ENCODE data around the gene ZNF394. TPM values are rescaled to one million over a fixed set of nuclear protein-coding genes. Genes with fewer than 3 reads are reported as not detected.

The ZNF394 gene
- total and polyA plus RNA-seq, 8 donors = 15.7 to 177 (median 24.3) TPM

GRCh38 chr7:99493823-99494222 is 6.3 kb downstream of the ZNF394 start:
- Histone ChIP-seq H3K4me1 (peaks cover 8 to 28% (median 17%) of the 10 kb centered on the region in 4 donors), H3K27ac (no peak overlapping the region), H3K27me3 (no peaks in the 10 kb centered on the region), H3K36me3 (peaks cover 36 to 79% (median 77%) of the 10 kb centered on the region in 4 donors), H3K4me3 (no peak overlapping the region), H3K9me3 (peaks cover 10 to 36% (median 26%) of the 10 kb centered on the region in 4 donors)
- 96 to 99% (median 98%) methylated on average over 6 of the region's 6 CpGs for WGBS, 5 donors
- intact Hi-C loops (cut with DNase I; ENCODE audit: low total_unique reads) = no loop called here
- TF ChIP-seq EP300 (IDR thresholded peaks at IDR 0.05) (no peak), CTCF (IDR thresholded peaks at IDR 0.05) (no peak), POLR2AphosphoS5 (IDR thresholded peaks at IDR 0.05) (no peak), POLR2A (IDR thresholded peaks at IDR 0.05) (no peak)
- no peak for DNase-seq

- TF ChIP-seq POLR2AphosphoS5 (IDR thresholded peaks at IDR 0.05) (no peak), EP300 (IDR thresholded peaks at IDR 0.05) (no peak), CTCF (IDR thresholded peaks at IDR 0.05) (no peak), POLR2A (IDR thresholded peaks at IDR 0.05) (no peak)
- H3K27me3 ChIP-seq = no peaks in the 10 kb centered on the region
- no peaks in the 10 kb centered on the region for H3K4me1 ChIP-seq
- DNase-seq = no peak
- peaks cover 10 to 30% (median 26%) of the 10 kb centered on the region in 4 donors for H3K9me3 ChIP-seq
- H3K4me3 ChIP-seq = no peak overlapping the region
- no peak overlapping the region for H3K27ac ChIP-seq
- 62 to 77% (median 74%) methylated on average over 3 of the region's 3 CpGs for WGBS, 5 donors
- peaks cover 29 to 67% (median 60%) of the 10 kb centered on the region in 4 donors for H3K36me3 ChIP-seq
- intact Hi-C loops (cut with DNase I; ENCODE audit: low total_unique reads) = no loop called here
These were observed 9.2 kb downstream of the ZNF394 start for GRCh38 chr7:99490878-99491277.

GRCh38 chr7:99489235-99489634 is 10.8 kb downstream of the ZNF394 start:
- peaks cover 21 to 67% (median 53%) of the 10 kb centered on the region in 4 donors for H3K36me3 ChIP-seq
- peaks cover 9 to 17% (median 14%) of the 10 kb centered on the region in 4 donors for H3K9me3 ChIP-seq
- TF ChIP-seq CTCF (IDR thresholded peaks at IDR 0.05) (no peak), EP300 (IDR thresholded peaks at IDR 0.05) (no peak), POLR2A (IDR thresholded peaks at IDR 0.05) (no peak), POLR2AphosphoS5 (IDR thresholded peaks at IDR 0.05) (no peak)
- DNase-seq = no peak
- WGBS, 5 donors = 45 to 75% (median 56%) methylated on average over 4 of the region's 4 CpGs
- no peaks in the 10 kb centered on the region for H3K4me1 ChIP-seq
- H3K27ac ChIP-seq = no peak overlapping the region
- no peak overlapping the region for H3K4me3 ChIP-seq
- H3K27me3 ChIP-seq = no peaks in the 10 kb centered on the region
- intact Hi-C loops (cut with DNase I; ENCODE audit: low total_unique reads) = no loop called here

- H3K36me3 ChIP-seq = peaks cover 0 to 71% (median 45%) of the 10 kb centered on the region in 4 donors
- no peaks in the 10 kb centered on the region for H3K27me3 ChIP-seq
- TF ChIP-seq CTCF (IDR thresholded peaks at IDR 0.05) (no peak), POLR2AphosphoS5 (IDR thresholded peaks at IDR 0.05) (no peak), EP300 (IDR thresholded peaks at IDR 0.05) (no peak), POLR2A (IDR thresholded peaks at IDR 0.05) (no peak)
- H3K9me3 ChIP-seq = no peaks in the 10 kb centered on the region
- H3K4me3 ChIP-seq = no peak overlapping the region
- no peak for DNase-seq
- H3K4me1 ChIP-seq = no peaks in the 10 kb centered on the region
- 87 to 90% (median 88%) methylated on average over 5 of the region's 5 CpGs for WGBS, 5 donors
- intact Hi-C loops (cut with DNase I; ENCODE audit: low total_unique reads) = no loop called here
- no peak overlapping the region for H3K27ac ChIP-seq
These were observed 15.0 kb downstream of the ZNF394 start for GRCh38 chr7:99485094-99485493.

Measured in stomach (tissue), 9 donors.